NK-92 treated with Interleukin-12 subunit alpha and Interleukin-12 subunit beta, amount 100 ng/mL, for 24 hours (cell line): Measurements from ENCODE around the gene GRK3.
"Not testable (repeated sequence)": the region's sequence is repeated elsewhere in the genome, so short reads cannot be mapped to it uniquely, and the experiment has no call there.

Experiments
- DNase-seq: peaks from one replicate; lab custom pipeline; 2025; lab: John Stamatoyannopoulos, UW

Gene GRK3

DNA sequence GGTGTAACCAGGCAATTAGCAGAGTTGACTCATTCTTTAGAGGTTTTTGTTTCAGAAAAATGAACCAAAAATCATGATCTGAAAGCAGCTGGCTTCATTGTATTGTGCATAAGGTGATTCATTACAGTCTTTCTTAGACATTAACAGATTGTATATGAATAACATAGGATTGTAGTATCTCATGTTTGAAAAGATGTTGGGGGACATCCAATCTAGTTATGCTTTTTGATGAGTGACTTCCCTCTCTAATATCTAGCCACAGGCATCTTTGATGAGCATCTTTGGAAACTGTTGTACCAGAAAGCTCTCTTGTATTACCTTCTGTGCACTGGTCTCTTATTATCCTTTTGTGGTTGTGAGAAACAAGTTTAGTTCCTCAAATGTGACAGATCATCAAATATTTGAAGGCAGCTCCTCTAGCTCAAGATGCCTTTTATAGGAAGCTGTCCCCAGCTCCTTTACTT lies 8.3 kb downstream of the GRK3 start:
- DNase-seq, result no peak

DNA sequence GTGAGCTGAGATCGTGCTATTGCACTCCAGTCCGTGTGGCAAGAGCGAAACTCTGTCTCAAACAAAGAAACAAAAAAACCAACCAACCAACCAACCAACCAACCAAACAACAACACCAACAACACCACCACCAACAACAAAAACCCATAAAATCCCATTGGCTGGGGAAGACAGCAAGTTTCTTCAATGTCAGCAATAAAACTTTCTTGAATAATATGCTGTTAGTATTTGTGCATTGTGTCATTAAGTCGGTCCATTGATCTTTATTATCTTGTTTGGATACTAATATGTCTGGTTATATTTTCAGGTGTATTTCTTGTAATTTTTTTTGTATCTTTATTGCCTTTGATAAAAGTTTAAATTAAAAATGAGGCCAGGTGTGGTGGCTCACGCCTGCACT lies 9.4 kb downstream of the GRK3 start:
- DNase-seq, result no peak

GRCh38 chr22:25574736-25575135 lies 10.3 kb downstream of the GRK3 start:
- DNase-seq, result no peak

DNA sequence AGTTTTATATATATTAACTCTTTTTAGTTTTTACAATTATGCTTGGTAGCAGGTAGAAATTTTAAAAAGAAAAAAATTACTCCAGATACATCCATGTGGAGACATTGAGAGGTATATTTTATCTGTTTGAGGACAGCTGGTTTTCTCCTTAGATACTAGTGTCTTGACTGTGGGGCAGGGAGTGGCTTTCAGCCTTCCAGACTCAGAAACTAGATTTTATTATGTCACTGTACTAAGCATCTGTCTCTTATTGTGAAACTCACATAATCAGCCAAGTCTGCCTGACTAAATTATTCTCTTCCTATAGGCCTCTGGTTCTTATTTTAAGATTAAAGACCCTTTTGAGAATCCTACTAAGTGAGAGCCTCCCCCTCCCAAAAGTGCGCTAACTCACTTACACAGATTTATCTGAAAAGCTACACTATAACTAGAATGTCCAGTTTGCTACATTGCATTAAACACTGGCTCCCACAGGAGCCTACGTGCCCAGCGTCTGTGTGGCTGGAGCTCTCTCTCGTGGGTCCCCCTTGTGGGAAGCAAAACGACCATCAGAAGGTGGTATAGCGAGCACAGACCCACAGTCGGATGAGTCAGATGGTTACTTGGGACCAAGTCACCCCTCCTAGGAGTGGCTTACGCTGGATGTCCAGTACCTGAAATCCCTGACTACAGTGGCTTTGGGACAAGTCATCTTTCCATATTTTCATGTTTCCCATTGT lies 11.4 kb downstream of the GRK3 start:
- not testable (repeated sequence) for DNase-seq

DNA sequence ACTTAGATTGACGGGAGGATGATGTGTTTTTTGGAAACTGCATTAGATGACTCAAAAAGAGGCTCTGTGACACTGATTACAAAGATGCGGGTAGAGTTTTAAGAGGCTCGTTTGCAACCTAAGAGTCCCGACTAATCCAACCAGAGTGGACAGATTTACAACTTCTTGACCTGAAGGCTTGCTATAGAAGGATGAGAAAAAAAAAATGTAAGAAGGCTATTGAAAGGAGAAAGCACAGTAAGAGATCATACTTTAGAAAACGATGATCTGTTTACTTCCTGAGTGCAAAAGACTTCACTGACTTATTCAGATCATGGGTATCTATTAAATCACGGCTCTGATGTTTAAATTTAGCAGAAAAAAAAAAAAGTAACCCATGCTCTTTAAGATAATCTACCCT lies 17.0 kb downstream of the GRK3 start:
- DNase-seq, result not testable (repeated sequence)

DNA sequence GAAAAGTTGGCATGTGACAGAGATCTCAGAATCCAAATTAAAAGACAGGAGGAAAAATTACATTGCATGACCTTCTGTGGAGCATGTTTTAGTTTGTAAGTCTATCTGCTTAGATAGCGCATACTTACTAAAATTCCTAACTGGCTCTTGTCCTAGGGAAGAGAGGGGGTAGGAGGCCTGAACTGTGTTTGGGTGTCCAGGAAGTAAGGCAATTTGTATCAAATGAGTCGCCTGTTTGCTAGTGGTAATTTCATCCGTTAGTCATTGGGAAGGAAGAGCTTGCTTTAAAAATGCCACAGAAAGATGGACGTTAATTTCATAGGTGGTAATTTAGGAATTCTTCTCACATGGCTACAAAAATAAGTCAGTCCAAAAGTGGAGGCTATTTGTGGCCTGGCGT lies 18.5 kb downstream of the GRK3 start:
- DNase-seq, result no peak

DNA sequence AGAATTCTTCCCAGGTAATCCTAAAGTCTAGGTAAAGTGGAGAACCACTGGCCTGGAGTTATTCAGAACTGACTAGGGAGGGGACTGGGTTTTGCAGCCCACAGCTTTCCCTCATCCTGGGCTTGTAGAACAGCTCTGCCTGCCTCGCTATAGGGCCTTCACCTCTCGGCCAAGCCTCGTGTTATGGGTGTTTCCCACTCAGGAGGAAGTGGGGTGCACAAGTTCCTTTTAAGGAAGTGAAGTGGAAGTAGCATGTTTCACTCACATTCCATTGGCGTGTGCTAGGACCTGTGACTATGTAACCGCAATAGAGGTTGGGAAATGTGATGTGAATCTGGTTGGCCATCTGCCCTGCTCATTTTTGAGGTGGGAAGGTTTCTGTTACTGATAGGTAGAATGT lies 20.5 kb downstream of the GRK3 start:
- not testable (repeated sequence) for DNase-seq

DNA sequence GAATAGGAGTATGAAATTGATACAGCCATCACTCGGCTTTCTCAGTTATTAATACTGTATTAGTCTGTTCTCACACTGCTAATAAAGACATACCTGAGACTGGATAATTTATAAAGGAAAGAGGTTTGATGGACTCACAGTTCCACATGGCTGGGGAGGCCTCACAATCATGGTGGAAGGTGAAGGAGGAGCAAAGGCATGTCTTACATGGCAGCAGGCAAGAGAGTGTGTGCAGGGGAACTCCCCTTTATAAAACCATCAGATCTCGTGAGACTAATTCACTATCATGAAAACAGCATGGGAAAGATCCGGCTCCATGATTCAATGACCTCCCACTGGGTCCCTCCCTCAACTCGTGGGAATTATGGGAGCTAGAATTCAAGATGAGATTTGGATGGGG lies 25.2 kb downstream of the GRK3 start:
- DNase-seq, result not testable (repeated sequence)

- not testable (repeated sequence) for DNase-seq
Observed at GRCh38 chr22:25593323-25593722, 28.8 kb downstream of the GRK3 start.

- no peak for DNase-seq
Observed at GRCh38 chr22:25598609-25599008, 34.1 kb downstream of the GRK3 start.

DNA sequence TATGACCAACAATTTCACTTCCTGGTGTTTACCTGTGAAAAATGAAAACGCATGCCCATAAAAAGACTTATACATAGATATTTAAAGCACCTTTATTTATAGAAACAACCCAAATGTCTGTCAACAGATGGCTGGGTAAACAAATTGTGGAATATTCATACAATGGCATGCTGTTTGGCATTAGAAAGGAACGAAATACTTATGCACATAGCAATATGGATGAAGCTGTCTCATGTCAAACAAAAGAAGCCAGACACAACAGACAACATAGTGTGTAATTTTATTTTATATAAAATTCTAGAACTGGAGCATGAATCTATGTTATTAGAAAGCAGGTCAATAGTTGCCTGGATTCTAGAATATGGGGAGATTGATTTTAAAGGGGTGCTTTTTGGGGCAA lies 38.0 kb downstream of the GRK3 start:
- no peak for DNase-seq

- DNase-seq, result no peak
Observed at GRCh38 chr22:25602916-25603315, 38.4 kb downstream of the GRK3 start.

GRCh38 chr22:25605146-25605545 lies 40.7 kb downstream of the GRK3 start:
- not testable (repeated sequence) for DNase-seq

DNA sequence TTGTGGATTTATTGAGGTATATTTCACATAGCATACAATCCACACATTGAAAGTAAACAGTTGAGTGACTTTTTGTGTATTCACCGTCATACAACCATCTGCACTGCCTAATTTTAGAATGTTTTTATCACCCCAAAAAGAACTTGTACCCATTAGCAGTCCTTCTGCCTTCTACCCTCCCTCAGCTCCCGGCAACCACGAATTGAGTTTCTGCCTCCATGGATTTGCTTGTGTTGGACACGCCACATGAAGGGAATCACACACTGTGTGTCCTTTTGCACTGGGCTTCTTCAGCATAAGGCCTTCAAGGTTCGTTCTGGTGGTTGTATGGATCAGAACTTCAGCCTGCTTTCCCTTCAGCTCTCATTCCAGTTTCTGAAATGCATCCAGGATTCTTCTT lies 41.1 kb downstream of the GRK3 start:
- not testable (repeated sequence) for DNase-seq

- DNase-seq, result not testable (repeated sequence)
Observed at GRCh38 chr22:25611284-25611683, 46.8 kb downstream of the GRK3 start.

DNA sequence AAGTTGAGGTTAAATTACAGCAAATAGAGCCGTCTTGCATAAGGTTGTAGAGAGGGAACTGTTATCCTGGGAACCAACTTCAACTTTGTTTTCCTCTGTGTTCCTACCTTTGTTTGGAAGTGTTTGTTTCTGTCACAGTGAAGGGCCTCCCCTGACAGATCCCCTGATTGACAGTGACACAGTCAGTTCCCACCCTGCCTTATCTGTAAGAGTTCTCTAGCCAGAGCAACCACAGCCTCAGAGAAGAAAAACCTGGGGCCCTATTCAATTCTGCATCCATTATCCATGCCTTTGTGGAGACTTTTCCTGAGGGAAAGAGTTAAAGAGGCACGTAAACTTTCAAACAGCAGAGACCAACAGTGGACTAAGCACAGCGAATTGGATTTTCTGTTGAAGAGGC lies 48.7 kb downstream of the GRK3 start:
- not testable (repeated sequence) for DNase-seq

- not testable (repeated sequence) for DNase-seq
Observed at GRCh38 chr22:25613558-25613957, 49.1 kb downstream of the GRK3 start.

GRCh38 chr22:25614791-25615190 lies 50.3 kb downstream of the GRK3 start:
- DNase-seq, result not testable (repeated sequence)

- no peak for DNase-seq
Observed at GRCh38 chr22:25621986-25622385, 57.5 kb downstream of the GRK3 start.

DNA sequence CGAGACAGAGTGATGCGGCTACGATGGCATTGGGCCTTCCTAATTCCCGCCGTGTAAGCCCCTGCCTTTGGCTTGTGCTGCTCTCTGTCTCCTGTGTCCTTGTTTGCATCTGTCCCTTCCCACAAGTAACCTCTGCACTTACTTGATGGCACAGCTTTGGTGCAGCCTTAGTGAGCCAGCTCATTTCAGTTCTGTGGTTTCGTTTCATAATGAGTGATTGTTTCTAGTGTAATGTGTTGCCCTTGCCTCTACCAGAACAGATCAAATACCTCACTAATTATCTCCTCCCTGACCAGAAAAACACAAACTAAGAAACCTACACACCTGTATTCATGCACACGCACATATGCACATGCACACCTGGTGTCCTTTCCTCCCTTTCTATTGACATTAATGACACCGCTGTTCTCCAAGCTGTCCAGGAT lies 58.8 kb downstream of the GRK3 start:
- no peak for DNase-seq

DNA sequence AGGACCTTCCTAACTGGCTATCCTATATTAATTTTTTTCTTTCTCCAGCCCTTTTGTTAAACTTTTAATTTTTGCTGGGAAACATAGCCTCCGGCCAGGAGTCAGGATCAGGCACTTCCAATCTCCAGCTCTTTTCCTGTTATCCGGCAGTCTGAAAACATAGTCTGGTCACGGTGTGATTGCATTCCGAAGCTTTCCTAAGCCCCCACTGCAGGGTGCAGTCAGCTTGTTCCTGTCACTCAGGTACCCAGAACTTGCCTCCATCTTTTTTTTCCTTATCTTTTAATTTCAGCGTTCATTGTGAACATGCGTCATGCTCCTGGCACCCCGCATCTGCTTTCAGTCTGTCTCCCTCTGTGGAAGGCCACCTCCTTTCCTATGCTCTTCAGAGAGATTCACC lies 59.4 kb downstream of the GRK3 start:
- DNase-seq, result no peak

DNA sequence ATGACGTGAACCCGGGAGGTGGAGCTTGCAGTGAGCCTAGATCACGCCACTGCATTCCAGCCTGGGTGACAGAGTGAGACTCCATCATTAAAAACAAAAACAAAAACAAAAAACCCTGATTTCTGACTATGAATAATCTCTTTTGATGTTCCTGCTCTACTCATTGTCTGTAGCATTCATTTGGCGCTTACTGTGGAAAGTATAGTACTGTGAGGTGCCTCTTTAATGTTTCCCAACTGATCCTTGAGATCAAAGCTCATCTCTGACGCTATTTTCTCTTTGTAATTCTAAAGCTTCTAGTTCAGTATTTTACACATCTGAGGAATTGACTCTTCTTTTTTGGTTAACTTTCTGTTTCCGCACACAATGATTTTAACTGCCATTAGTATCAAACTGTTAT lies 60.0 kb downstream of the GRK3 start:
- DNase-seq, result no peak

GRCh38 chr22:25625747-25626623 lies 61.5 kb downstream of the GRK3 start:
- not testable (repeated sequence) for DNase-seq
